Measurements from ENCODE around the gene RAB29.
A peak's percentile ranks its signal among the peaks of the same experiment; 100 is the strongest.

Gene RAB29

GRCh38 chr1:205792481-205792881 is 17.2 kb upstream of the RAB29 start:
- ATAC-seq: peak; percentile 45
- no peak for TF ChIP-seq ESRRG (CRISPR knock-in tag; IDR thresholded peaks at IDR 0.05)
- TF ChIP-seq TOX (CRISPR knock-in tag; IDR thresholded peaks at IDR 0.05; ENCODE audit: borderline replicate concordance): no peak
- TF ChIP-seq ZFP3 (CRISPR knock-in tag; IDR thresholded peaks at IDR 0.05): no peak
- TF ChIP-seq ZNF8 (CRISPR knock-in tag; IDR thresholded peaks at IDR 0.05): no peak
- TF ChIP-seq CSDC2 (CRISPR knock-in tag; IDR thresholded peaks at IDR 0.05): no peak

GRCh38 chr1:205791568-205792180 is 16.4 kb upstream of the RAB29 start:
- ATAC-seq: peak; percentile 97
- no peak for TF ChIP-seq CSDC2 (CRISPR knock-in tag; IDR thresholded peaks at IDR 0.05)
- no peak for TF ChIP-seq TOX (CRISPR knock-in tag; IDR thresholded peaks at IDR 0.05; ENCODE audit: borderline replicate concordance)
- TF ChIP-seq SNAI2 (CRISPR knock-in tag; IDR thresholded peaks at IDR 0.05): no peak
- TF ChIP-seq ZNF8 (CRISPR knock-in tag; IDR thresholded peaks at IDR 0.05): no peak
- TF ChIP-seq ZFP3 (CRISPR knock-in tag; IDR thresholded peaks at IDR 0.05): no peak
- TF ChIP-seq PPARA (CRISPR knock-in tag; IDR thresholded peaks at IDR 0.05; ENCODE audit: borderline replicate concordance): no peak
- TF ChIP-seq, protein P1, sequence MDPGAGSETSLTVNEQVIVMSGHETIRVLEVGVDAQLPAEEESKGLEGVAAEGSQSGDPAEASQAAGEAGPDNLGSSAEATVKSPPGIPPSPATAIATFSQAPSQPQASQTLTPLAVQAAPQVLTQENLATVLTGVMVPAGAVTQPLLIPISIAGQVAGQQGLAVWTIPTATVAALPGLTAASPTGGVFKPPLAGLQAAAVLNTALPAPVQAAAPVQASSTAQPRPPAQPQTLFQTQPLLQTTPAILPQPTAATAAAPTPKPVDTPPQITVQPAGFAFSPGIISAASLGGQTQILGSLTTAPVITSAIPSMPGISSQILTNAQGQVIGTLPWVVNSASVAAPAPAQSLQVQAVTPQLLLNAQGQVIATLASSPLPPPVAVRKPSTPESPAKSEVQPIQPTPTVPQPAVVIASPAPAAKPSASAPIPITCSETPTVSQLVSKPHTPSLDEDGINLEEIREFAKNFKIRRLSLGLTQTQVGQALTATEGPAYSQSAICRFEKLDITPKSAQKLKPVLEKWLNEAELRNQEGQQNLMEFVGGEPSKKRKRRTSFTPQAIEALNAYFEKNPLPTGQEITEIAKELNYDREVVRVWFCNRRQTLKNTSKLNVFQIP (CRISPR knock-in tag; IDR thresholded peaks at IDR 0.05; ENCODE audit: borderline replicate concordance, low read depth): no peak
- TF ChIP-seq, protein P2, sequence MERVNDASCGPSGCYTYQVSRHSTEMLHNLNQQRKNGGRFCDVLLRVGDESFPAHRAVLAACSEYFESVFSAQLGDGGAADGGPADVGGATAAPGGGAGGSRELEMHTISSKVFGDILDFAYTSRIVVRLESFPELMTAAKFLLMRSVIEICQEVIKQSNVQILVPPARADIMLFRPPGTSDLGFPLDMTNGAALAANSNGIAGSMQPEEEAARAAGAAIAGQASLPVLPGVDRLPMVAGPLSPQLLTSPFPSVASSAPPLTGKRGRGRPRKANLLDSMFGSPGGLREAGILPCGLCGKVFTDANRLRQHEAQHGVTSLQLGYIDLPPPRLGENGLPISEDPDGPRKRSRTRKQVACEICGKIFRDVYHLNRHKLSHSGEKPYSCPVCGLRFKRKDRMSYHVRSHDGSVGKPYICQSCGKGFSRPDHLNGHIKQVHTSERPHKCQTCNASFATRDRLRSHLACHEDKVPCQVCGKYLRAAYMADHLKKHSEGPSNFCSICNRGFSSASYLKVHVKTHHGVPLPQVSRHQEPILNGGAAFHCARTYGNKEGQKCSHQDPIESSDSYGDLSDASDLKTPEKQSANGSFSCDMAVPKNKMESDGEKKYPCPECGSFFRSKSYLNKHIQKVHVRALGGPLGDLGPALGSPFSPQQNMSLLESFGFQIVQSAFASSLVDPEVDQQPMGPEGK (CRISPR knock-in tag; IDR thresholded peaks at IDR 0.05; ENCODE audit: borderline replicate concordance): no peak
- TF ChIP-seq ESRRG (CRISPR knock-in tag; IDR thresholded peaks at IDR 0.05): no peak
- no peak for TF ChIP-seq ISL1 (CRISPR knock-in tag; IDR thresholded peaks at IDR 0.05)

- ATAC-seq: no peak
- TF ChIP-seq, protein P1 (CRISPR knock-in tag; IDR thresholded peaks at IDR 0.05; ENCODE audit: borderline replicate concordance, low read depth): no peak
- TF ChIP-seq, protein P3, sequence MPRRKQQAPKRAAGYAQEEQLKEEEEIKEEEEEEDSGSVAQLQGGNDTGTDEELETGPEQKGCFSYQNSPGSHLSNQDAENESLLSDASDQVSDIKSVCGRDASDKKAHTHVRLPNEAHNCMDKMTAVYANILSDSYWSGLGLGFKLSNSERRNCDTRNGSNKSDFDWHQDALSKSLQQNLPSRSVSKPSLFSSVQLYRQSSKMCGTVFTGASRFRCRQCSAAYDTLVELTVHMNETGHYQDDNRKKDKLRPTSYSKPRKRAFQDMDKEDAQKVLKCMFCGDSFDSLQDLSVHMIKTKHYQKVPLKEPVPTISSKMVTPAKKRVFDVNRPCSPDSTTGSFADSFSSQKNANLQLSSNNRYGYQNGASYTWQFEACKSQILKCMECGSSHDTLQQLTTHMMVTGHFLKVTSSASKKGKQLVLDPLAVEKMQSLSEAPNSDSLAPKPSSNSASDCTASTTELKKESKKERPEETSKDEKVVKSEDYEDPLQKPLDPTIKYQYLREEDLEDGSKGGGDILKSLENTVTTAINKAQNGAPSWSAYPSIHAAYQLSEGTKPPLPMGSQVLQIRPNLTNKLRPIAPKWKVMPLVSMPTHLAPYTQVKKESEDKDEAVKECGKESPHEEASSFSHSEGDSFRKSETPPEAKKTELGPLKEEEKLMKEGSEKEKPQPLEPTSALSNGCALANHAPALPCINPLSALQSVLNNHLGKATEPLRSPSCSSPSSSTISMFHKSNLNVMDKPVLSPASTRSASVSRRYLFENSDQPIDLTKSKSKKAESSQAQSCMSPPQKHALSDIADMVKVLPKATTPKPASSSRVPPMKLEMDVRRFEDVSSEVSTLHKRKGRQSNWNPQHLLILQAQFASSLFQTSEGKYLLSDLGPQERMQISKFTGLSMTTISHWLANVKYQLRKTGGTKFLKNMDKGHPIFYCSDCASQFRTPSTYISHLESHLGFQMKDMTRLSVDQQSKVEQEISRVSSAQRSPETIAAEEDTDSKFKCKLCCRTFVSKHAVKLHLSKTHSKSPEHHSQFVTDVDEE (CRISPR knock-in tag; IDR thresholded peaks at IDR 0.05): no peak
- no peak for TF ChIP-seq OSR1 (CRISPR knock-in tag; IDR thresholded peaks at IDR 0.05)
- TF ChIP-seq ZFP3 (CRISPR knock-in tag; IDR thresholded peaks at IDR 0.05): no peak
- TF ChIP-seq, protein P2 (CRISPR knock-in tag; IDR thresholded peaks at IDR 0.05; ENCODE audit: borderline replicate concordance): no peak
- TF ChIP-seq TOX (CRISPR knock-in tag; IDR thresholded peaks at IDR 0.05; ENCODE audit: borderline replicate concordance): no peak
- no peak for TF ChIP-seq GLIS3 (CRISPR knock-in tag; IDR thresholded peaks at IDR 0.05)
- TF ChIP-seq, protein P4, sequence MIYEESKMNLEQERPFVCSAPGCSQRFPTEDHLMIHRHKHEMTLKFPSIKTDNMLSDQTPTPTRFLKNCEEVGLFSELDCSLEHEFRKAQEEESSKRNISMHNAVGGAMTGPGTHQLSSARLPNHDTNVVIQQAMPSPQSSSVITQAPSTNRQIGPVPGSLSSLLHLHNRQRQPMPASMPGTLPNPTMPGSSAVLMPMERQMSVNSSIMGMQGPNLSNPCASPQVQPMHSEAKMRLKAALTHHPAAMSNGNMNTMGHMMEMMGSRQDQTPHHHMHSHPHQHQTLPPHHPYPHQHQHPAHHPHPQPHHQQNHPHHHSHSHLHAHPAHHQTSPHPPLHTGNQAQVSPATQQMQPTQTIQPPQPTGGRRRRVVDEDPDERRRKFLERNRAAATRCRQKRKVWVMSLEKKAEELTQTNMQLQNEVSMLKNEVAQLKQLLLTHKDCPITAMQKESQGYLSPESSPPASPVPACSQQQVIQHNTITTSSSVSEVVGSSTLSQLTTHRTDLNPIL (CRISPR knock-in tag; IDR thresholded peaks at IDR 0.05; ENCODE audit: low read depth): no peak
- no peak for TF ChIP-seq ZFP30 (CRISPR knock-in tag; IDR thresholded peaks at IDR 0.05)
- no peak for TF ChIP-seq ZC3H10 (CRISPR knock-in tag; IDR thresholded peaks at IDR 0.05)
- TF ChIP-seq BACH2 (CRISPR knock-in tag; IDR thresholded peaks at IDR 0.05; ENCODE audit: borderline replicate concordance): no peak
- TF ChIP-seq ZNF70 (CRISPR knock-in tag; IDR thresholded peaks at IDR 0.05): no peak
- TF ChIP-seq, protein P5, sequence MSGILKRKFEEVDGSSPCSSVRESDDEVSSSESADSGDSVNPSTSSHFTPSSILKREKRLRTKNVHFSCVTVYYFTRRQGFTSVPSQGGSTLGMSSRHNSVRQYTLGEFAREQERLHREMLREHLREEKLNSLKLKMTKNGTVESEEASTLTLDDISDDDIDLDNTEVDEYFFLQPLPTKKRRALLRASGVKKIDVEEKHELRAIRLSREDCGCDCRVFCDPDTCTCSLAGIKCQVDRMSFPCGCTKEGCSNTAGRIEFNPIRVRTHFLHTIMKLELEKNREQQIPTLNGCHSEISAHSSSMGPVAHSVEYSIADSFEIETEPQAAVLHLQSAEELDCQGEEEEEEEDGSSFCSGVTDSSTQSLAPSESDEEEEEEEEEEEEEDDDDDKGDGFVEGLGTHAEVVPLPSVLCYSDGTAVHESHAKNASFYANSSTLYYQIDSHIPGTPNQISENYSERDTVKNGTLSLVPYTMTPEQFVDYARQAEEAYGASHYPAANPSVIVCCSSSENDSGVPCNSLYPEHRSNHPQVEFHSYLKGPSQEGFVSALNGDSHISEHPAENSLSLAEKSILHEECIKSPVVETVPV (CRISPR knock-in tag; IDR thresholded peaks at IDR 0.05): no peak
- no peak for TF ChIP-seq ARNTL (CRISPR knock-in tag; IDR thresholded peaks at IDR 0.05; ENCODE audit: borderline replicate concordance, low read depth)
- TF ChIP-seq CSDC2 (CRISPR knock-in tag; IDR thresholded peaks at IDR 0.05): no peak
- no peak for TF ChIP-seq ESRRG (CRISPR knock-in tag; IDR thresholded peaks at IDR 0.05)
- TF ChIP-seq TCF4 (CRISPR knock-in tag; IDR thresholded peaks at IDR 0.05; ENCODE audit: borderline replicate concordance): no peak
Observed at GRCh38 chr1:205787287-205787916, 12.1 kb upstream of the RAB29 start.
